NB4 (cell line): ENCODE measurements around the gene SPOCK3.

Experiments
- DNase-seq: peaks from one replicate; pipeline ENCODE4 v3.0.0; 2010; ENCODE audit warnings: low read depth
- H3K4me3 ChIP-seq: one replicate; pipeline ENCODE4 v1.5.1; 2011; ENCODE audit warnings: mild to moderate bottlenecking, low read depth, low read length, moderate library complexity
- MYC ChIP-seq: IDR thresholded peaks from 2 replicates; pipeline ENCODE4 v1.6.1; 2011; ENCODE audit warnings: low read depth, low read length
- POLR2A ChIP-seq: IDR thresholded peaks from 2 replicates; pipeline ENCODE4 v1.6.1; 2011; ENCODE audit warnings: mild to moderate bottlenecking; ENCODE audit not compliant: insufficient read length; ENCODE audit errors: extremely low read depth
- TF ChIP-seq, protein P1 (sequence below): IDR thresholded peaks from 2 replicates; pipeline ENCODE4 v1.6.1; 2011; ENCODE audit warnings: low read depth, low read length
- TF ChIP-seq, protein P2 (sequence below): IDR thresholded peaks from one replicate; pipeline ENCODE4 v1.5.1; 2012; ENCODE audit warnings: low read depth, low read length

SPOCK3 gene

DNA sequence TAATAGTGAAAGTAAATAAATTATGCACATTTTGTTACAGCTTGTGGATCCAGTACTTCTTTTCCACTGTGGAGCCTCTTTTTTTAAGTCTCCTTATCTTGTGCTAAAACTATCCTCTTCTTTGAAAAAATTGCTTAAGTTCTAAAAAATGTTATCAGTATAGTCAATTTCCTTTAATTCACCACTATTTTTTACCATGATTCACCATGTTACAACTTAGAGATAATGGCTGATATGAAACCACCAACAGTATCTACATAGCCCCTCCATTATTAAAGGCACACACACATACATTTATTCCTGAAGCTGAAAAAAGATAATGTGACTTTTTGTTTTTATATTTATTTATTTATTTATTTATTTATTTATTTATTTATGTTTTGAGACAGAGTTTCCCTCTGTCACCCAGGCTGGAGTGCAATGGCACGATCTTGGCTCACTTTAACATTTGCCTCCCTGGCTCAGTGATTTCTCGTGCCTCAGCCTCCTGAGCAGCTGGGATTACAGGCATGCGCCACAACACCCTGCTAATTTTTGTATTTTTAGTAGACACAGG lies 243.2 kb downstream of the SPOCK3 start:
- H3K4me3 ChIP-seq, result no peak overlapping the region
- no peak for TF ChIP-seq MYC
- DNase-seq, result no peak

GRCh38 chr4:166989886-166990285 lies 244.4 kb downstream of the SPOCK3 start:
- H3K4me3 ChIP-seq, result no peak overlapping the region
- no peak for TF ChIP-seq MYC
- TF ChIP-seq, protein P1, sequence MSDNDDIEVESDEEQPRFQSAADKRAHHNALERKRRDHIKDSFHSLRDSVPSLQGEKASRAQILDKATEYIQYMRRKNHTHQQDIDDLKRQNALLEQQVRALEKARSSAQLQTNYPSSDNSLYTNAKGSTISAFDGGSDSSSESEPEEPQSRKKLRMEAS, result no peak
- TF ChIP-seq POLR2A, result no peak
- TF ChIP-seq, protein P2, sequence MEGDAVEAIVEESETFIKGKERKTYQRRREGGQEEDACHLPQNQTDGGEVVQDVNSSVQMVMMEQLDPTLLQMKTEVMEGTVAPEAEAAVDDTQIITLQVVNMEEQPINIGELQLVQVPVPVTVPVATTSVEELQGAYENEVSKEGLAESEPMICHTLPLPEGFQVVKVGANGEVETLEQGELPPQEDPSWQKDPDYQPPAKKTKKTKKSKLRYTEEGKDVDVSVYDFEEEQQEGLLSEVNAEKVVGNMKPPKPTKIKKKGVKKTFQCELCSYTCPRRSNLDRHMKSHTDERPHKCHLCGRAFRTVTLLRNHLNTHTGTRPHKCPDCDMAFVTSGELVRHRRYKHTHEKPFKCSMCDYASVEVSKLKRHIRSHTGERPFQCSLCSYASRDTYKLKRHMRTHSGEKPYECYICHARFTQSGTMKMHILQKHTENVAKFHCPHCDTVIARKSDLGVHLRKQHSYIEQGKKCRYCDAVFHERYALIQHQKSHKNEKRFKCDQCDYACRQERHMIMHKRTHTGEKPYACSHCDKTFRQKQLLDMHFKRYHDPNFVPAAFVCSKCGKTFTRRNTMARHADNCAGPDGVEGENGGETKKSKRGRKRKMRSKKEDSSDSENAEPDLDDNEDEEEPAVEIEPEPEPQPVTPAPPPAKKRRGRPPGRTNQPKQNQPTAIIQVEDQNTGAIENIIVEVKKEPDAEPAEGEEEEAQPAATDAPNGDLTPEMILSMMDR, result no peak
- DNase-seq, result no peak

DNA sequence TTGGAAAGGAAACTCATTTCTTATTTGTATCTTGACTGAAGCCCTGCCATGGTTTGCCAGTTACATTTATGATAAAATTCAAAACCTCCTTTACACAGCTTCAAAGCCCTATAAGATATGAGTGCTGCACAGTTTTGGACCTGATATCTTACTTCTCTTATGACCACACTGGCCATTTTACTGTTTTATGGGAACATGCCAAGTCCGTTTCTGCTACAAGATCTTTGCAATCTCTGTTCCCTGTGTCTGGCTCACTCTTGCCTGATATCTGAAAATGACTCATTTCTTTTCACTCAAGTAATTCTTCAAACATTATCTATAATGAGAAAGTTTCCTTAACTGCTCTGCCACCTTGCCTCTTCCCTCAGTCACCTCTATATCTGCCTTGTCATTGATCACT lies 247.3 kb downstream of the SPOCK3 start:
- H3K4me3 ChIP-seq, result no peak overlapping the region
- DNase-seq, result no peak
- TF ChIP-seq, protein P2, result no peak
- TF ChIP-seq MYC (no peak), POLR2A (no peak)
- TF ChIP-seq, protein P1, result no peak

DNA sequence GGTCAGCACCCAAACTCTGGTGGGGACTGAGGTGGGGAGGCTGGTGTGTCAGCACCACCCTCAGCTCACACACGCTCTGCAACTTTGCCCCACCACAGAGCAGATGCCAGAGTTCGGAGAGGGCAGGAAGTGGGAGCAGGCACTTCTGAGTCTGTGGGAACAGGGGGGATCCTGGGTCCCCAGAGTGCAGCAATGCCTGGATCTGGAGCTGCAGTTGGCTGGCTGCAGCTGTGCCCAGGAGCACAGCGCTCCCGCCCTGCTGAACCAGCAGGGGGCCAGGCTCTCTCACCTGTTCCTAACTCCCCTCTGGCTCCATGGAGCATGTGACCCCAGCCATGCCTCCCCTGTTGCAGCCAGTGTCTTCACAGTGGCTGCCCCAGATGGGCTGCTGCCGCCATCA lies 252.4 kb downstream of the SPOCK3 start:
- no peak overlapping the region for H3K4me3 ChIP-seq
- DNase-seq, result no peak
- TF ChIP-seq POLR2A (no peak), MYC (no peak)
- TF ChIP-seq, protein P1, result no peak
- TF ChIP-seq, protein P2, result no peak

DNA sequence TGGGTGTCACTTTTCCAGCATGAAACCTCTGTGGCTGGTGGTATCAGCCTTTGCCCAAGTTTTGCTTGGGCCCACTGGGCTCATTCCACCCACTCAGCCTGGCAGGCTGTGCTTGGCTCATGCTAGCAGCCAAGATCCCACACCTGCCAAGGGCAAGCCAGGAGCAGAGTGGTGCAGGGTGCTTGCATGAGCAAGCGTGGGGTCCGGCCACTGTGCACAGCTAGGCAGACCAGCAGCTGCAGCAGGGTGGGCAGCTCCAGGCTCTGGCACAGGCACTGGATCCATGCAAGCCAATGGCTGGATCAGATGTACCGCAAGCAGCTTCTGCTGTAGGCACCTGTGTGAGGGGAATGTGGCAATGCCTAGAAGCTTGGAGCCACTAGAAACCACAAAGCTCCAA lies 253.9 kb downstream of the SPOCK3 start:
- TF ChIP-seq MYC, result no peak
- TF ChIP-seq POLR2A, result no peak
- TF ChIP-seq, protein P1, result no peak
- TF ChIP-seq, protein P2, result no peak
- no peak overlapping the region for H3K4me3 ChIP-seq
- no peak for DNase-seq

GRCh38 chr4:166977596-166977995 lies 256.7 kb downstream of the SPOCK3 start:
- H3K4me3 ChIP-seq, result no peak overlapping the region
- TF ChIP-seq, protein P2, result no peak
- TF ChIP-seq POLR2A (no peak), MYC (no peak)
- TF ChIP-seq, protein P1, result no peak
- no peak for DNase-seq
